Upper lobe of left lung (tissue), 4 donors: Measurements from ENCODE around the gene SPTBN1.

Experiments used
- CTCF ChIP-seq, 6 experiments: fragments of 450-650 bp in 4 of 6; fragments of 200-600 bp in 2 of 6; sonication (generic) in 2 of 6; IDR thresholded peaks; one replicate each; pipeline ENCODE4 v1.5.1; 2016 to 2019; ENCODE audit warnings: antibody characterized with exemption in 6 of 6
- EP300 ChIP-seq, 4 donors: sonication (generic); formaldehyde crosslinking; IDR thresholded peaks; one replicate each; pipeline ENCODE4 v1.5.1; 2017; ENCODE audit warnings: antibody characterized with exemption in 4 of 4, control low read depth in 2 of 4
- POLR2AphosphoS5 ChIP-seq, 2 donors: sonication (generic); formaldehyde crosslinking; IDR thresholded peaks; one replicate each; pipeline ENCODE4 v1.5.1; 2017; ENCODE audit warnings: antibody characterized with exemption in 2 of 2

- TF ChIP-seq CTCF (IDR thresholded peaks at IDR 0.05) (no peak), EP300 (IDR thresholded peaks at IDR 0.05) (peak in 1 of 4 donors; percentile 23), POLR2AphosphoS5 (IDR thresholded peaks at IDR 0.05) (peak in 1 of 2 donors; percentile 27)
Measured at GRCh38 chr2:54666131-54666633, 210.1 kb downstream of the SPTBN1 start.
